GM11168 (cell line): Measurements from ENCODE around the gene UQCRH.
"Not testable (repeated sequence)": the region's sequence is repeated elsewhere in the genome, so short reads cannot be mapped to it uniquely, and the experiment has no call there.

Source experiments
- in situ Hi-C: fragments of 300-500 bp; cut with MboI; formaldehyde crosslinking; loops from one replicate; pipeline ENCODE4 v1.12.0; 2022; ENCODE audit warnings: low sequenced_read_pairs; ENCODE audit not compliant: unreplicated experiment

The UQCRH gene

DNA sequence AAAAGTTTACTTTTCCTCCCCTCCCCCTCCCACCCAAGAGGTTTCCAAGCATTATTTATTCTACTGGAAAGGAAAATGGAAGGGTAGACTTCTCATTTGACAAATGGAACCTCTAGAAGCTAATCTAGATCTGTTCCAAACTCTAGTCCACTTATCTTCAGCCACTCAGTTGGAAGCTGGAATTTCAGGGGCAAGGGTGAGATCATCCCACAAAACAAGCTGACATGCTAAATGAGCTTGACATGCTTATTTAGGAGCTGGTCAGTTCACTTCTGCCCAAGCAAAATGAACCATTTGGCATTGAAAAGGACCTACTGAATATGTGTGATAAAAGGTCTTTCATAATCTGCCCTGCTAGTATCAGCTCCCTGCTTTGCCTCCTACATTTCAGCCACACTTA, 5.1 kb upstream of the UQCRH start:
- in situ Hi-C loops, result no loop called here

- in situ Hi-C loops, result no loop called here
Observed at GRCh38 chr1:46300673-46301405, 2.7 kb upstream of the UQCRH start.

GRCh38 chr1:46301406-46301807, 2.1 kb upstream of the UQCRH start:
- in situ Hi-C loops, result no loop called here

DNA sequence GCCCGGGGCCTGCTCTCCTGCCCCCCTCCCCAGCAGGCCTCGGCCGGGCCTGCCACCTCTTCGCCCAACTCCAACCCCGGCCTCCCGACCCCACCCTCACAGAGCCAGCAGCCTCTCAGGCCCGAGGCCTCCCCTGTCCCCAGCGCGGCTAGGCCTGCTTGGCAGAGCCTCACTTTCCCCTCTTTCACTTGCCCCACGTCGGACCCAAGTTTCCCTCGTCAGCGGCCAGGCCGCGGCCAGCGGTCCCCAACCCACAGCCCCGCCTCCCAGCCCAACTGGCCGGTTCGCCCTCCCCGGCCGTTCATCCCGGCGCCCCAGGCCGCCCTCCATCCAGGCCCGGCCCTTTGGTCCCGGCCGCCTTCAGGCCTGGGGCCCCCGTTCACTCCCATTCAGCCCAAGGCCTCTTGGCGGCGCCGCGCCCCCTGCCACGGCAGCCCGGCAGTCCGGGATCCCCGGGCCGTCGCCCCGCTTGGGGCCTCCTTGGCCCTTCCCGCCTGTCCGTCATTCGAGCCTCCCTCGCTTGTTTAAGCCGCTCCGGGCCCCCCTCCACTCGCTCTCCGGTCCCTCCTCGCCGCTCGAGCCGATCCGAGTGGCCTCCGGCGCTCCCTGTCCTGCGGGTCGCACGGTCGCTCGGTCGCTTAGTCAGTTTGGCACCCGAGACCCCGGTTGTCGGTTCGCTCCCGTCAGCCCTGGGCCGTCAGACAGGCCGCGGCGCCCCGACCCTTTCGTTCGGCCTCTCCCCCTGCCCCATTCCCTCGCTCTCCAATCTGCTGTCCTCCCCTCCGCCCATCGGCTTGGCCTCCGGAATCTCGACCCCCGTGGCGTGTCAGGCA, 1.5 kb upstream of the UQCRH start:
- in situ Hi-C loops, result no loop called here

GRCh38 chr1:46302641-46303037, 859 bp upstream of the UQCRH start:
- in situ Hi-C loops, result no loop called here

GRCh38 chr1:46303872-46304326, 401 bp downstream of the UQCRH start:
- in situ Hi-C loops, result no loop called here

DNA sequence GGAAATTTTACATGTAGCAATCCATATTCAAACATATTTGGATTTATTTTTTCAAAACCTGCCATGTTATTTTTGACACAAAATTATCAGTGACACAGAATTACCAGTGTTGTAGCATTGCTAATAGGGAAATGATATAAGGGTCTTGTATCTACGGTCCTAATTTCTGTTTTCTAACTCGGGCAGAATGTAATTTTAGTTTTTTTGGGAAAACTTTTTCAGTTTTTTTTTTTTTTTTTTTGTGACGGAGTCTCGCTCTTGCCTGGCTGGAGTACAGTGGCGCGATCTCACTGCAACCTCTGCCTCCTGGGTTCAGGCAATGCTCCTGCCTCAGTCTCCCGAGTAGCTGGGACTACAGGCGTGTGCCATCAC, 2.6 kb downstream of the UQCRH start:
- in situ Hi-C loops, result no loop called here

GRCh38 chr1:46309401-46310159, 6.1 kb downstream of the UQCRH start:
- in situ Hi-C loops, result no loop called here

DNA sequence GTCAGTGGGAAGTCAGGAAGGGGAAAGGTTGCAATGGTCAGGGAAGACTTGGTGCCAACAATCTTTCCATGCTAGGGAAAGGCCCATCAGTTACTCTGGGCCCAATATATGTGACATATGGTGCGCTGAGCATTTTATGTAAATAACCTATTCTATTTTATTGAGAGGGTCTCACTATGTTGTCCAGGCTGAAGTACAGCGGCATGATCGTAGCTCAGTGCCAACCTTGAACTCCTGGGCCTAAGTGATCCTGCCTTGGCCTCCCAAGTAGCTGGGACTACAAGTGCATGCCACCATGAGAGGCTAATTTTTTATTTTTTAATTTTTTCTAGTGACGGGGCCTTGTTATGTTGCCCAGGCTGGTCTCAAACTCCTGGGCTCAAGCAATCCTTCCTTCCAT, 6.8 kb downstream of the UQCRH start:
- in situ Hi-C loops, result no loop called here

DNA sequence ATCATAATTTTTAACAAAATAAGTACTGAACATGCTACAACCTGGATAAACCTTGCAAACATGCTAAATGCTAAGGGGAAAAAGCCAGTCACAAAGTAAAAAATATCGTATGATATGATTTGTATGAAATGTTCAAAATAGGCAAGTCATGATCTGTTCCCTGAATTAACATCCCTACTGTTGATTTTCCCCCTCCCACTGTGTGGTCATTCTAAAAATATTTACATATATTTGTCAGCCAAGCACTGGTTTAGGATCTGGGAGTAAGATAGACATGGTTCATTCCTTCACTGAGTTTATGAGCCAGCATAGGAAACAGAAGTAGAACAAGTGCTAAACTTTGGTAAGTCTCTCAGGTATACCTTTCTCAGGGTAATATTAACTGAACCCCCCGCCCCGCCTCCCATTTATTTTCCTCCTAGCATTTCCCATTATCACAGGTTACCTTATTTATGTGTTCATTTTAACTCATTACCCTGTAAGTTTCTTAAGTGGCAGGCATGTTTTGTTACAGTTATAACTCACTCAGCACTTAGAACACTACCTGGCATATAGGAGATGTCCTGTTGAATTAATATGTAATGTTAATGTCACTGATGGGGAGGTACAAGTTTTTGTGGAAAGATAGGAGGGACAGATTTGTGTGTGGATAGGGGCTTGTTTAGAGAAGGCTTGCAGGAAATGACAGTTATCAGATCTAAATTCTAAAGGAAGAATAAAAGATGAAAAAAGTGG, 12.3 kb downstream of the UQCRH start:
- in situ Hi-C loops, result no loop called here

- in situ Hi-C loops, result no loop called here
Observed at GRCh38 chr1:46317323-46317722, 13.8 kb downstream of the UQCRH start.

GRCh38 chr1:46319301-46319700, 15.8 kb downstream of the UQCRH start:
- in situ Hi-C loops, result not testable (repeated sequence)

GRCh38 chr1:46319960-46320914, 16.7 kb downstream of the UQCRH start:
- in situ Hi-C loops, result not testable (repeated sequence)

DNA sequence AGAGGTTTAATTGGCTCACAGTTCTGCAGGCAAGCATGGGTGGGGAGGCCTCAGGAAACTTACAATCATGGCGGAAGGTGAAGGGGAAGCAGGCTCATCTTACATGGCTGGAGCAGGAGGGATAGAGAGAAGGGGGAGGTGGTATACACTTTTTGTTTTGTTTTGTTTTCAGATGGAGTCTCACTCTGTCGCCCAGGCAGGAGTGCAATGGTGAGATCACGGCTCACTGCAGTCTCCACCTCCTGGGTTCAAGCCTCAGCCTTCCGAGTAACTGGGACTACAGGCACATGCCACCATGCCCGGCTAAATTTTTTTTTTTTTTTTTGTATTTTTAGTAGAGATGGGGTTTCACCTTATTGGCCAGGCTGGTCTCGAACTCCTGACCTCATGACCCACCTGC, 18.7 kb downstream of the UQCRH start:
- in situ Hi-C loops, result not testable (repeated sequence)

- in situ Hi-C loops, result not testable (repeated sequence)
Observed at GRCh38 chr1:46325285-46326076, 22.0 kb downstream of the UQCRH start.

- in situ Hi-C loops, result not testable (repeated sequence)
Observed at GRCh38 chr1:46328182-46328581, 24.7 kb downstream of the UQCRH start.

DNA sequence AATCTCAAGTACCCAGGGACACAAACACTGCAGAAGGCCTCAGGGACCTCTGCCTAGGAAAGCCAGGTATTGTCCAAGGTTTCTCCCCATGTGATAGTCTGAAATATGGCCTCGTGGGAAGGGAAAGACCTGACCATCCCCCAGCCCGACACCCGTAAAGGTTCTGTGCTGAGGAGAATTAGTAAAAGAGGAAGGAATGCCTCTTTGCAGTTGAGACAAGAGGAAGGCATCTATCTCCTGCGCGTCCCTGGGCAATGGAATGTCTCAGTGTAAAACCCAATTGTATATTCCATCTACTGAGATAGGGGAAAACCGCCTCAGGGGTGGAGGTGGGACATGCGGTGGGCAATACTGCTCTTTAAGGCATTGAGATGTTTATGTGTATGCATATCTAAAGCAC, 26.3 kb downstream of the UQCRH start:
- in situ Hi-C loops, result not testable (repeated sequence)

DNA sequence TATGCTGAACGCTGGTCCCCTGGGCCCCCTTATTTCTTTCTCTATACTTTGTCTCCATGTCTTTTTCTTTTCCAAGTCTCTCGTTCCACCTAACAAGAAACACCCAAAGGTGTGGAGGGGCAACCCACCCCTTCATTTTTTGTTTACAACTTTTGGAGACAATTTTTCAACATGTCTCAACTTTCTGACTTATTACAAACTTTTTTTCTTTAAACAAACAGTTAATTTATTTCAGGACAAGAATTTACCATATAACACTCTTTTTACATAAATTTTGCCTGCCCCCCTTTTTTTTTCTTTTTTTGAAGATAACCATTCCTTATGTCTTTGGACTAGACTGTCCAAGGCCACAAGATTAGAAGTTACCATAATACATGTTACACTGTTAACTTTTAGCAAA, 26.9 kb downstream of the UQCRH start:
- in situ Hi-C loops, result not testable (repeated sequence)
